HG03457 (cell line): ENCODE measurements around the gene KLHL13.
"Not testable (repeated sequence)": the region's sequence is repeated elsewhere in the genome, so short reads cannot be mapped to it uniquely, and the experiment has no call there.

Experiments used
- ATAC-seq: cut with Tn5 transposase; IDR thresholded peaks from one replicate; pipeline ENCODE4 v1.9.1; 2021; ENCODE audit warnings: moderate number of reproducible peaks; ENCODE audit not compliant: unreplicated experiment

KLHL13 gene

DNA sequence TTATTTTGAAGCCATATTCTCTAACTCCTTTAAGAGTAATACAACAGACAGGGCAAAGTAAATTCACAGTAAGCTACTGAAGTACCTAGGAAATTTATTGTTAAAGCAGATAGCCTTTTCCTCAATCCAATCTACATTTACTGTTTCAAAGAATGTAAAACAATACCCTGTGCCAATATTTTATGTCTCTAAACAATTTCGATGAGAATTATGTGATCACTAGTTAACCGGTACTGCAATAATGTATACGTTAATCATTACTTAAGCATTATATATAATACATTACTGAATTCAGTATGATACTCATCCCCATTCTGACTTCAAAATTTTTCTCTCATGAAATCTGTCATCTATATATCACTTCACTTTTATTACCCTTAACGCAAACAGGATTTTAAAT is 28.5 kb downstream of the KLHL13 start:
- ATAC-seq, result no peak

DNA sequence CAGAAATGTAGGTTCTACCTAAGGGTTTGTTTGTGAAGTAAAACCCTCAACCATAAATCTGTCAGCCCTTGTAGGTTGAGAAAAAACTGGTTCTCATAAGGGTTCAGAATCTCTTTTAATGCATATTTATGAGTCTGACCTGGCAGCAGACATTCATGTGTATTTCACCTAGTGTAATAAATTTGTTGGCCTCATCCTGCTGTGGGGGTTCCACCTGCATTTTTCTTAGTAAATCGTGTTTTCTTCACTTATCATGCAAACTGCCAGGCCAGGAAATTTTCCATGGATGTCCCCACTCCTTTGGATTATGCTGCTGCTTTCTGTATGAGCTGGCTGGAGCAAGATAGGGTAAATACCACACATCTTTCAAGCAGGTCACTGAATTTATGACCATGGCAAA is 42.4 kb downstream of the KLHL13 start:
- no peak for ATAC-seq

DNA sequence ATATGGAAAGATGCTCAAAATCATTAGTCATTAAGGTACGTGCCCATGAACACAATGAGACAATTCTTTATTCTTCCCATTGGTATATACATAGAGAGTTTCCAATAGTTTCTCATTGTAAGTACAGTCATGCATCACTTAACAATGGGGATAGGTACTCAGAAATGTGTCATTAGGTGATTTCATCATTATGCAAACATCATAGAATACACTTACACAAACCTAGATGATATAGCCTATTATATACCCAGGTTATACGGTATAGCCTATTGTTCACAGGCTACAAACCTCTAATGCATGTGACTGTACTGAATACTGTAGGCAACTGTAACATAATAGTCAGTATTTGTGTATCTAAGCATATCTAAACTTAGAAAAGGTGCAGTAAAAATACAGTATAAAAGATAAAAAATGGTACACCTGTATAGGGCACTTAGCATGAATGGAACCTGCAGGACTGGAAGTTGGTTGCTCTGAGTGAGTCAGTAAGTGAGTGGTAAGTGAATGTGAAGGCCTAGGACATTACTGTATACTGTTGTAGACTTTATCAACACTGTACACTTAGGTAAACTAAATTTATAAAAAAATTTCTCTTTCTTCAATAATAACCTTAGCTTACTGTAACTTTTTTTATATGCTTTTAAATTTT is 49.6 kb downstream of the KLHL13 start:
- no peak for ATAC-seq

DNA sequence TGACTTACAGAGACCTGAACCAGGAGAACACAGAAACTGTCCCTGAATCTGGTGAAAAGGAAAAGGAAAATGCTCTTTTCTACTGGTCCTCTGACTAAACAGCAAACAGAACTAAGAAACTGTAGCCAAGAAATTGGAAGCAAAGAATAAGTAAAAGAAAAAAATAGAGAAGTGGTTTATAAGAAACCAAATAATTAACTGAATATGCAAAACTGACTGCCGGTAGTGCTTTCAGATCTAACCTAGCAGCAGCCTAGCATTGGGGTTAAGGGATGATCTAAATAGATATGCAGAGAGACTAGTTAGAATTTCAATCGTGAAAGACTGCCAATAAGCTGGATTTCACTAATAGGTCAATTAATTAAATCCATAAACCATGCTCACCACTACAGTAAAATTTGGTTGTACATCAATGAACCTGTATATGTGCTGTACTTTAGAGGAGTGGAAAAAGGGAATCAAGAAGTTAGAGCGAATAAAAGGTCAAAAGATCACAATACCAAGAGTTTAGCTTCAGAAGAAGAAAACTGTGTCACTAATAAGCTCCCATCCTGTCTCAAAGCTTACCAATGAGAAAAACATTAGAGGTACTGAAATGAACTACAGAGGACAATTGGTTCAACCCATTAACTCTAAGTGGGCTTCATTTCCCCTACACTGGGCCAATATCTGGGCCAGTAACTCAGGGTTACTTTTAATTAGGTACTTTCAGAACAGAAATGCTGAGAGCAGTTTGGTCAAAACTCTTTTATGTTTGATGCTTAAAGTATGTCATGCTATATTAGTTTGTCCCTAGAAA is 53.6 kb downstream of the KLHL13 start:
- ATAC-seq, result peak; percentile 80

DNA sequence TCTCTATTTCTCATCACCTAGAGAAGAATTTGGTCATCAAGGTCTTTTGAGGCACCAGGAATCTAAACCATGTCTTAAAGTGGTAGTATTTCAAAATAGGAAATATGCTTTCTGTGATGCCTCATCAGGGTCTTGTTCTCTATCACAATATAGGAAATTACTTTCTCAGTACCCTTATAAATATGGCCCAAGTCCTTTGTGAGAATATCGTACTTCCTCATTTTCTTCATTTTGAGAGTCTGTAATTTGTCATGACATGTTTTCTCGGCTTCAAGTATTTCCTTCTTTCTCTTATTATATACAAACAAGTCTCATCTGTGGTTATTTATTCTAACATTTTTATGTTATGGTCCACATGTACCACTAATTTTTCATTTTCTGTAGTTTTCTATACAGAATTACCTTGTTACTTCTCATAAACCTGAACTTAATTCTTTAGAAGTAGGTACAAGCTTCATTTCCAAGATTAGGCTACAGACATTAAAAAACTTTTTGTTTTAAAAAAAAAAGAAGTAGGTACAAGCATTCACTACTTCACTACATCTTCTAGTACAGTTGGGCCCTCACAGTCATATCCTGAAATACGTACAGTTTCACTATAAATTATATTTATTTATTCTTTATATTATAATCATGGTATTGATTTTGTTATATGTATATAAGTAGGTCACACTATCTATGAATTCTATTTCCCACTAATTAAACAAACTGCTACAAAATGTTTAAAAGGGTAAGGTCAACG is 54.4 kb downstream of the KLHL13 start:
- no peak for ATAC-seq

DNA sequence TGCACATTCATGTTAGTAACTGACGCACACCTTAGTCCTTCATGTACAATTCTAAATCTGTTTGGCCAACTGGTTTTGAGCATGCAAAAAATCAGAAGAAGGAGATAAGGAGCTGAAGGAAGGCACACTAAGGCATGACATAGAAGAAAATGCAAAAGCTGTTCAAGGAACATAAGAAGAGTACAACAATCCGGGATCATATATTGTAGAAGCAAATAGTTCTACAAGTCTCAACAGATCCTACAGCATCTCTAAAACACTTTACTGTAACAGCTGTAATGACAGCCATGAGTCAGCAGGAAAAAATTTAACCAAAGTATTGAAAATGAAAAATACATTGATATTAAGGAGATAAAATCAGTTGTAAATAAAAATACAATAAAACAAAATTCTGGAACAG is 57.7 kb downstream of the KLHL13 start:
- no peak for ATAC-seq

DNA sequence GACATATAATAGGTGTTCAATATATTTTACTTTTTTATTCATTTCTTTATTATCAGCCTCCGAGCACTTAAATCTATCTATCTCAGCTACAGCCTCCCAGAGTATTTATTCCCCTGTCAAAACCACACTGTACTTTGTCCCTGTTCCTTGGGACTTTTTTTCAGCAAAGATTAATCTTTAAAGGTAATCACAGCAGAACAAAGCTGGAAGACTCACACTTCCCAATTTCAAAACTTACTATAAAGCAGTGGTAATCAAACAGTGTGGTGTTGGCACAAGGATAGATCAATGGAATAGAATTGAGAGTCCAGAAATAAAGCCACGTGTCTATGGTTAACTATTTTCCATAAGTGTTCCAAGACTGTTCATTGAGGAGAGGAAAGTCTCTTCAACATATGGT is 59.7 kb downstream of the KLHL13 start:
- ATAC-seq, result no peak

DNA sequence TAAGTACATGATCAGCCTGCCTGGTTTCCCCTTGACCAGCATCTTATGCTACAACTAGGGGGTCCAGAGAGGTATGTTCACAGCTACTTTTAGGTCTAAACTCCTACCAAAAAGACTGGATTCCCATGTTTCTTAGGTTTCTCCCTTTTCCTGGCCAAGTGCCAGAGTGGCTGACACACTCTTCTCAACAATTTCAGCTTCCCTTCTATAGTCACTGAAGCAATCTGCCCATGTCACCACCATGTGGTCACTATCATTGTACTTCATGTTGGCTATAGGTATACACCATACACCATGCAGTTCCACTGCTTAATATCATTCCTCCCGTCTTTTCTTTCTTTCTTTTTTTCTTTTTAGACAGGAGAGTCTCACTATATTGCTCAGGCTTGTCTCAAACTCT is 66.9 kb downstream of the KLHL13 start:
- ATAC-seq, result no peak

DNA sequence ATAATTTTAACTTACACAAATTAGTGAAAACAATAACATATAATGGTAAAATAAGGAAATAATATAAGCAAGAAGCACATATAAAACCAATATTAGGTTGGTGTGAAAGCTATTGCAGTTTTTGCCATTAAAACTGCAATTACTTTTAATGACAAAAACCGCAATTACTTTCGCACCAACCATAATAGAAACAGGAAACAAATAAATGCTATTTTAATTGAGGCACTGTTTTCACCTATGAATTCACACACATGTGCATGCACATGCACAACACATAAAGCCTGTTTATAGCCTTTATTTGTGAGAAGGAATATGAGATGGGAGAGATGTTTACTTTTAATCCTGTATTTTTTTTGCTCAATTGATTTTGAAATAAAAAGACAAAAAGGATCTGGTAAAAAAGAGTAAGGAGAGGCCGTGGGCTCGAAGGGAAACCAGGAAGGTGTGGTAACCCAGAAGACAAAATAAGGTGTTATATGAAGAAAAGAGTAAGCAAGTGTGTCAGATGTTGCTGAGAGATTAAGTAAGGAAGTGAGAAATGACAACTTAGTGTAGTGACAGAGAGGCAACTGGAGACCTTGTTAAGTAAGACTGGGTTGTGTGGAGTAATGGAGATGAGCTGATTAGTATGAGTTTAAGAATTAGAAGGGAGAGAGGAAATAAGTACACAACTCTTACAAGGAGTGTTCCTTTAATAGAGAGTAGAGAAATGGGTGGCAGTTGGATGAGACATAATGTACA is 69.0 kb downstream of the KLHL13 start:
- no peak for ATAC-seq

DNA sequence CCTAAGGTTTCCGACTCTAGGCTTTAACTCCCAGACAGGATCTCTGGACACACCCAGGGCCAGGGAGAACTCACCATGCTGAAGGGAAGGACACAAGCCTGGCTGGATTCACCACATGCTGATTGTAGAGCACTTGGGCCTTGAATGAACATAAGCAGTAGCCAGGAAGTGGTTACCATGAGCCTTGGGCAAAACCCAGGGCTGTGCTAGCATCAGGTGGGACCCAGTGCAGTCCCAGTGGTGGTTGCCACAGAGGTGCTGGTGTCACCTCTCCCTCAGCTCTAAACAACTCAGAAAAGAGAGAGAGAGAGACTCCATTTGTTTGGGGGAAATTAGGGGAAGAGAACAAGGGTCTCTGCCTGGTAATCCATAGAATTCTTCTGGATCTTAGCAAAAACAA is 77.0 kb downstream of the KLHL13 start:
- ATAC-seq, result no peak

DNA sequence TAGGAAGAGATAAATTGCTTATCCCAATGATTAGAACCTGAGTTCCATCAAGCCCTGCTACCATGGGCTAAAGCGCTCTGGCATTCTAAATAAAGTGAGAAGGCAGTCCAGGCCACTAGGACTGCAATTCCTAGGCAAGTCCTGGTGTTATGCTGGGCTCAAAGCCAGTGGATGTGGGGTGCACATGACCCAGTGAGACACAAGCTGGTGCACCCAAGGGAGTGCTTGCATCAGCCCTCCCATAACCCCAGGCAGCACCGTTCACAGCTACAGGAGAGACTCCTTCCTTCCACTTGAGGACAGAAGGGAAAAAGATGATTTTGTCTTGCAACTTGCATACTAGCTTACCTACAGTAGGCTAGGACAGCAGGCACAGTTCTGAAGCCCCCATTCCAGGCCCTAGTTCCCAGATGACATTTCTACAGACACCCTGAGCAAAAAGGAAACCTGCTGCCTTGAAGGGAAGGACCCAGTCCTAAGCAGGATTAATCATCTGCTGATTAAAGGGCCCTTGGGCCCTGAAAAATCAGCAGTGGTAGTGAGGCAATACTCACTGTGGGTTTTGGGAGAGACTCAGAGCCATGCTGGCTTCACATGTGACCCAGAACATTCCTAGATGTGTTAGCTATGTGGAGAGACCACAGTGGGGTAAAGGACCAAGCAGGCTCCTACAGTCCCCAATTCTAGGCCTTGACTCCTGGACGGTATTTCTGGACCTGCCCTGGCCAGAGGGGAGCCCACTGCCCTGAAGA is 77.8 kb downstream of the KLHL13 start:
- no peak for ATAC-seq

DNA sequence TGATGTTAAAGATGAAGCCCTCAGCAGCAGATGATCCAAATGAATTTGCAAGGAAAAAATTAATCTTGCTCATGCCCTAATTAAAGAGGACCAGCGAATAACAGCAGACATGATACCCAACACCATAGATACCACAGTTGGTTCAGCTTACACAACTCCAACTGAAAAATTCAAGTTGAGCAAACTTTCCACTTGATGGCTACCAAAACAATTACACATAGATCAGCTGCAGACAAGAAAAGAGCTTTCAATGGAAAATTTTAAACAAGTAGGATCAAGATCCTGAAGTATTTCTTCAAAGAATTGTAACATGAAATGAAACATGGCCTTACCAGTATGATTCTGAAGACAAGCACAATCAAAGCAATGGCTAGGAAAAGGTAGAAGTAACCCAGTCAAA is 90.0 kb downstream of the KLHL13 start:
- no peak for ATAC-seq

DNA sequence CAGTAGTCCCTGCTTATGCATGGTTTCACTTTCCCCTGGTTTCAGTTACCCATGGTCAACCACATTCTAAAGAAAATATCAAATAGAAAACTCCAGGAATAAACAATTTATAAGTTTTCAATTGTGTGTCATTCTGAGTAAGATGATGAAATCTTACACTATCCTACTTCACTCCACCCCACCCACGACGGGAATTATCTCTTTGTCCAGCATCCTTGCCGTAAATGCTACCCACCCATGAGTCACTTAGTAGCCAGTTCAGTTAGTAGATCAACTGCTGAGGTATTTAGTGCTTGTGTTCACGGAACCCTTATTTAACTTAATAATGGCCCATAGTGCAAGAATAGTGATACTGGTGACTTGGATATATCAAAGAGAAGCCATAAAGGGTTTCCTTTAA is 91.4 kb downstream of the KLHL13 start:
- ATAC-seq, result no peak

DNA sequence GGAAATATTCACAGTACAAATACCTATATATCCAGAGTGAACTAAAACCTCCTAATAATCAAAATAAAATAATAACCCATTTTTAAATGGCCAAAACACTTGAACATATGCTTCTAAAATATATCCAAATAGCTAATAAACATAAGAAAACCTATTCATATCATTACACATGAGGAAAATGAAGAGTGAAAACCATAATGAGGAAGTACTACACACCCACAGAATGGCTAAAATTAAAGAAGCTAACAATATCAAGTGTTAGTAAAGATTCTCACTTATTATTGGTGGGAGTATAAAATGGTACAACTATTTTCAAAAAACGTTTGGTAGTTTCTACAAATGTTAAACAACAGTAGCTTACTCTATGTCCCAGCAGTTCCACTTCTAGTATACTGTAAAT is 92.1 kb downstream of the KLHL13 start:
- no peak for ATAC-seq

DNA sequence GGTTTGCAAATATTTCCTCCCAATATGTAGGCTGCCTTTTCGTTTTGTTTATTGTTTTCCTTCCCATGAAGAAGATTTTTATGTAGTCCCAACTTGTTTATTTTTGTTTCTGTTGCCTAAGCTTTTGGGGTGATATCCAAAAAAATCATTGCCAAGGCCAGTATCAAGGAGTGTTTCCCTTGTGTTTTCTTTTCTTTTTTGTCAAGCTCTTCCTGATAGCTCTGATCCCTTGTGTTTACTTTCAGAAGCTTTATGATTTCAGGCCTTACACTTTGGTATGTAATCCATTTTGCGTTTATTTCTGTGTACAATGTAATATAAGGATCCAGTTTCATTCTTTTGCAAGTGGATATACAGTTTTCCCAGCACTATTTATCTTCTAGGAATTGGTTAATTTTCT is 93.9 kb downstream of the KLHL13 start:
- ATAC-seq, result no peak

DNA sequence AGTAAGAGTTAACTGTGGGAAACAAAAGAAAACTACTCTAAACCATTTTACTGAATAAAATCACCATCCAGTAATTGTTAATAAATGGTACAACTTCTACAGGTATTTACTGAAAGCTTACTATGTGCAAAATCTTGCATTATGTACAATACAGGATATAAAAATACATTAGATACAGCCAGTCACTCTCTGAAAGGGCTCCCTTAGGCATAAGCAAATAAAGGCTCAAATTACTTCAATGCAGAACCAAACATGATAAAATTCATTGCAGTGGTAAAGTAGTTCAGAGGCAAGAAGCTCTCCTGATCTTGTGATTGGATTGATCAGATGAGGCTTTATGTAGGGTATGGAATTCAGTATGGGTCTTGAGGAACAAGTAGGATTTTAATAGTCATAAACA is 100.2 kb downstream of the KLHL13 start:
- ATAC-seq, result no peak

DNA sequence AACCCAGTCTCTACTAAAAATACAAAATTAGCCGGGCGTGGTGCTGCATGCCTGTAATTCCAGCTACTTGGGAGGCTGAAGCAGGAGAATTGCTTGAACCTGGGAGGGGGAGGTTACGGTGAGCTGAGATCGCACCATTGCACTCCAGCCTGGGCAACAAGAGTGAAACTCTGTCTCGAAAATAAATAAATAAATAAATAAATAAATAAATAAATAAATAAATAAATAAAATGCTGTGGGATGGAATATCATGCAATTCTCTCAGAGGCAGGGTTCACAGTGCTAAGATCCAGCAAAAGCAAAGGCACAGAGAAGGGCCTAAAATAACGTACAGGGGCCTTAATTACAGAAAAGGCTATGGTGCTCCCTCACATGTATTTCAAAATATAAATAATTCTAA is 114.2 kb downstream of the KLHL13 start:
- not testable (repeated sequence) for ATAC-seq

DNA sequence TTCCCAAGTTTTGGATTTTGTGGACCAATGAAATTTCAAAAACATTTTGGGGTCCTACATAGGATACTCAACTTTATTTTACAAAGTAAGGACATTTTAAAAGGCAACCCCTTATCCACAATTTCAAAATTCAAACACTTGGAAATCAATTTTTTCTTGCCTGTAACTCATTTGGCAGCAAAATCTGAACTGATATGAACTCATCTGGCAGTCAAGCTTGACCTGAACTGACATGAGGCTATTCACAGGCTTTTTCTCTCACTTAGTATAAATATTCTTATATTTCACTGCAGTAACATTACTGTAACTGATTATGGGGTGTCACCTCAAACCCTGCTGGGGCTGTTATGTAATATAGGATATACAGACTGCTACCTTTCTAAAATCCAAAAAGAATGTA is 116.1 kb downstream of the KLHL13 start:
- no peak for ATAC-seq

DNA sequence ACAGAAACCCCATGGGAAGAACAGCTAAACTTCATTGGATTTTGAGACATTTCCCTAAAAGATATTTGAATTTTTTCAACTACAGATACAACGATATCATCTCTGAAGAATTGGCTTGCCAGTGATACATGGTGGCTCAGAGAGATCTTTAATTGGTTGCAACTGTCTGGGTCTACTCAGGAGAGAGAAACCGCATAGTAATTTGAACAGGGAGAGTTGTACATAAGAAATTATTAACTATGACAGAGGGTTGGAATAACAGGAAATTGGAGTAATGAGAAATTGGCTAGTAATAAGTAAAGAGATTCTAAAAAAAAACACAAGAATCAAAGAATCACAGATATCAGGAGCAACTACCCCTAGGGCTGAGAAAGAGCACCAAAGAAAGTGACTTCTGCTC is 118.4 kb downstream of the KLHL13 start:
- no peak for ATAC-seq

DNA sequence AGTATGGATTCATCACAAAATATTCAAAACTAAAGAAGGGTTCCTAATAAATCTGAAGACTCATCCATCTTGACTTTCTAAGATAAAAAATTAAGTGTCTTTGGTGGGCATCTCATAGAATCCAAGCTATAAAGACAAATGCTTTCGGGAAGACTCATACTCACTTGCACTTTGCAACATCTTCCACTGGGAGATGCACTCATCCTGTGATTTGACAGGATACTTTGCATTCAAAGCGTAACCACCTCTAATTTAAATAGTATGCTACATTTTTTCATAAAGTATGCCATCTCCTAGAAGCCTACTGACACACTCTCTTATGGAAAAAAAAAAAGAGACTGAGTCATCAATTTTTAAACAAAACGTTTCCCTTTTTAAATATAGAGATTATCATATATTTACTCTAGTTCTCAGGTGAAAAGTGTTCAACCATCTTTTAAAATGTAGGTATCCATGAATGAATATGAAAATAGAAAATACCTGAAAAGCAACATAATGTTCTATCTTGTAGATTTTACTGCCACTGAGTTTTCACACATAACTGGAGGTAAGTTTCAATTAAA is 119.6 kb downstream of the KLHL13 start:
- no peak for ATAC-seq
